ENCODE data around the gene RCVRN. TPM values are rescaled to one million over a fixed set of nuclear protein-coding genes. Genes with fewer than 3 reads are reported as not detected.

RCVRN gene
- total RNA-seq, 4 donors from 2014 or later = 0.88 TPM; not detected in 3

DNA sequence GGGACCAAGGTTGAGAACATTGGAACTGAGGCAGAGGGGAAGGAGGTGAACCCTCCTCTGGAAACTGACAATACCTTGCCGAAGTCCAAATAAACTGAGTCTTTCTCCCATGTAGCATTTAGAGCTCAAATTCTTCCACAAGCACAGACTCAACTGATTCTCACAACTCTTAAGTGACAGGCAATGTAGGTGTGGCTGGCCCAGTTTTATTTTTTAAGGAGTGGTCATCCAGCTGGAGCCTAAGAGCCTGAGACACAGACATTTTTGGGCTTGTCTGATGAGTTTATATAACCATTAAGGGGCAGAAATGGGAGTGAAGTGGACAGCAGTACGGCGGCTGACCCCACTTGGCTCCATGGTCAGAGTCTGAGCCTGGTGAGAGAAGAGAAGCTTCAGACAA, 10.8 kb downstream of the RCVRN start:
- no peaks in the 10 kb centered on the region for H3K4me1 ChIP-seq
- H3K9me3 ChIP-seq = no peaks in the 10 kb centered on the region
- no peaks in the 10 kb centered on the region for H3K27me3 ChIP-seq
- DNase-seq = no peak
- no peak overlapping the region for H3K27ac ChIP-seq
- intact Hi-C loops (cut with DNase I; ENCODE audit: low total_unique reads) = no loop called here
- TF ChIP-seq, protein P1, sequence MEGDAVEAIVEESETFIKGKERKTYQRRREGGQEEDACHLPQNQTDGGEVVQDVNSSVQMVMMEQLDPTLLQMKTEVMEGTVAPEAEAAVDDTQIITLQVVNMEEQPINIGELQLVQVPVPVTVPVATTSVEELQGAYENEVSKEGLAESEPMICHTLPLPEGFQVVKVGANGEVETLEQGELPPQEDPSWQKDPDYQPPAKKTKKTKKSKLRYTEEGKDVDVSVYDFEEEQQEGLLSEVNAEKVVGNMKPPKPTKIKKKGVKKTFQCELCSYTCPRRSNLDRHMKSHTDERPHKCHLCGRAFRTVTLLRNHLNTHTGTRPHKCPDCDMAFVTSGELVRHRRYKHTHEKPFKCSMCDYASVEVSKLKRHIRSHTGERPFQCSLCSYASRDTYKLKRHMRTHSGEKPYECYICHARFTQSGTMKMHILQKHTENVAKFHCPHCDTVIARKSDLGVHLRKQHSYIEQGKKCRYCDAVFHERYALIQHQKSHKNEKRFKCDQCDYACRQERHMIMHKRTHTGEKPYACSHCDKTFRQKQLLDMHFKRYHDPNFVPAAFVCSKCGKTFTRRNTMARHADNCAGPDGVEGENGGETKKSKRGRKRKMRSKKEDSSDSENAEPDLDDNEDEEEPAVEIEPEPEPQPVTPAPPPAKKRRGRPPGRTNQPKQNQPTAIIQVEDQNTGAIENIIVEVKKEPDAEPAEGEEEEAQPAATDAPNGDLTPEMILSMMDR (IDR thresholded peaks at IDR 0.05) = no peak
- TF ChIP-seq POLR2A (IDR thresholded peaks at IDR 0.05) = no peak
- H3K4me3 ChIP-seq = no peak overlapping the region
- no peaks in the 10 kb centered on the region for H3K36me3 ChIP-seq

DNA sequence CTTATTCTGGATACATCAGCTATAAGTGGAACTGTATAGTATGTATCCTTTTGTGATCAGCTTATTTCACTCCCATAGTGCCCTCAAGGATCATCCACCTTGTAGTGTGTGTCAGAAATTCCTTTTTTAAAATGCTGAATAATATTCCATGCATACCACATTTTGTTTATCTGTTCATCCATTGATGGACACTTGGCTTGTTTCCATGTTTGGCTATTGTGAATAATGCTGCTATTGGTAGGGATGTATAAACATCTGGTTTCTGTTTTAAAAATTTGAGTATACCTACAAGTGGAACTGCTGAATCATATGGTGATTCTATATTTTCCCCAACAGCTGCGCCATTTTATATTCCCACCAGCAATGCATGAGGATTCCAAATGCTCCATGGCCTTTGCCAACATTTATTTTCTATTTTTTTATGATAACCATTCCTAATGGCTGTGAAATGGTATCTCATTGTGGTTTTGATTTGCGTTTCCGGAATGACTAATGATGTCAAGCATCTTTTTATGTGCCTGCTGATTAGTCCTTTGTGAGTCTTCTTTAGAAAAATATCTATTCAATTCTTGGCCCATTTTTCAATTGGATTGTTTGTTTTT, 11.6 kb downstream of the RCVRN start:
- H3K27me3 ChIP-seq = no peaks in the 10 kb centered on the region
- intact Hi-C loops (cut with DNase I; ENCODE audit: low total_unique reads) = no loop called here
- H3K27ac ChIP-seq = no peak overlapping the region
- no peak overlapping the region for H3K4me3 ChIP-seq
- DNase-seq = no peak
- no peak for TF ChIP-seq POLR2A (IDR thresholded peaks at IDR 0.05)
- TF ChIP-seq, protein P1 (IDR thresholded peaks at IDR 0.05) = no peak
- no peaks in the 10 kb centered on the region for H3K36me3 ChIP-seq
- H3K9me3 ChIP-seq = no peaks in the 10 kb centered on the region
- H3K4me1 ChIP-seq = no peaks in the 10 kb centered on the region

DNA sequence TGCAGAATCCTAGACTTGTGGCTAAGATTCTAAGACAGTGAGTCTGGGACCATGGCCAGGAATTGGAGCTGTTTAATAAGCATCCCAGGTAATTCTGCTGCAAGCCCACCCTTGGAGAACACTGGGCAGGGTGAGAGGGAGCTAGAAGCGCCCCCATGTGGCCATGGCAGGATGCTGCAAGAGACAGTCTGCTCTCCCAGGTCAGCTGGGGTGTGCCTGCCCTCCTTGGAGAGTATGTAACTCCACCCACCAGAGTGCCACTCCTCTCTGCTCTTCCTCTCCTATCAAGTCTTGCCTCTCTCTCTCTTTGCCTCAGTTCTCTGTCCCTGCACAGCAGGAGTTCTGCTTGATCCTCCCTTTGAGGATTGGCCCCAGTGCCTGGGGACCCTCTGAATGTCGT, 14.9 kb downstream of the RCVRN start:
- no peak overlapping the region for H3K4me3 ChIP-seq
- H3K36me3 ChIP-seq = no peaks in the 10 kb centered on the region
- H3K9me3 ChIP-seq = no peaks in the 10 kb centered on the region
- no peak overlapping the region for H3K27ac ChIP-seq
- DNase-seq = no peak
- no peaks in the 10 kb centered on the region for H3K27me3 ChIP-seq
- intact Hi-C loops (cut with DNase I; ENCODE audit: low total_unique reads) = no loop called here
- H3K4me1 ChIP-seq = no peaks in the 10 kb centered on the region
- TF ChIP-seq POLR2A (IDR thresholded peaks at IDR 0.05) = no peak
- TF ChIP-seq, protein P1 (IDR thresholded peaks at IDR 0.05) = peak in 1 of 4 experiments; percentile 26

DNA sequence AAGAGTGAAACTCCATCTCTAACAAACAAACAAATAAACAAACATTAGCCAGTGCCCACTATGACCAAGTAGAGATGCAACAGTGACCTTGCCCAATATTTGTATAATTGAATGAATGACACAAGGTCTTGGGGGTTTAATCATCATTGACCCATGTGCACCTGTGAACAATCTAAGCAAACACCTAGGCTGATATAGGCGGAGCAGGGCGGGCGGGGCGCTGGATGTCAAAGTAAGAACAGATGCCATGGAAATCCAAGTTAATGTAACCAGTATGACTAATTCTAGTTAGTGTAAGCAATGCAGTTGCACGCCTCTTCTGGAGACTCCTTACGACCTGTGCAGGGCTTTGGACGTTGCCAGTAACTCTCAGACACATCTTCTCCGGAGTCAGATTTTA, 17.6 kb downstream of the RCVRN start:
- Histone ChIP-seq H3K9me3 (peaks cover 0 to 4% of the 10 kb centered on the region in 2 donors), H3K27me3 (no peaks in the 10 kb centered on the region), H3K36me3 (no peaks in the 10 kb centered on the region), H3K27ac (no peak overlapping the region), H3K4me3 (no peak overlapping the region), H3K4me1 (no peaks in the 10 kb centered on the region)
- TF ChIP-seq, protein P1 (IDR thresholded peaks at IDR 0.05) = no peak
- no peak for TF ChIP-seq POLR2A (IDR thresholded peaks at IDR 0.05)
- intact Hi-C loops (cut with DNase I; ENCODE audit: low total_unique reads) = no loop called here
- no peak for DNase-seq

DNA sequence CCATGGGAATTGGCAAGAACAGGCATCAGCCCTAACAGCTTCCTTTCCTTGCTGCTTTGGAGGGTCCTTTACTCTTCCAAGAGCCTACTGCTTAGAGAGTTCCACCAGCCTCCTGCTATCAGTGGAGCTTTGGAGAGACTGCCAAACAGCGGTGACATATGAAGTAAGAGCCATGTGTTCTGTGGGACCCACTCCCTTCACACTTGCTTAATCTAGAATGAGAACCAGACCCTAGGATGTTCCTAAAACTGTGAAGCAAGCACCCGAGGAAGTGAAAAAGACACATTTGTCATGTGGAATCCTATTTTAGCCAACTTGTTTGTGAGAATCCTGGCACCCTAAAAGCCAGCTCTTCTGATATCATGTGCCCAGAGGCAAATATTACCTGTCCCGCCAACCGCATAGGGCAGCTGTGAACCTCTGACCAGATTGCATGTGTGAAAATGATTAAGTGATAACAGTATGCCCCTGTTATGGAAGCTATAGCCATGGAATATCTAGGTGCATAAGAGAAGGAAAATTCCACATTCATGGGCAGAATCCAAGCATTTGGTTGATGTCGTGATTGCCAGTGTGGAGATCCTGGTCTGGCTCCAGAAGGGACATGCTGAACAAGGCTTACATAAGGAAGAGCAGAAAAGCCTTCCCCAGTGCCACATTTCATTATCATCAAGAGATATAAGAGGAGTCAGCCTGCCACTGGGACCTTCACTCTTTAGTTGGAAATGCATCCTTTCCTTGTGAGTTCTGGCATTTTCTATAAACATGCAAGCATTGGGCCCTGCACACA, 18.7 kb downstream of the RCVRN start:
- H3K27me3 ChIP-seq = no peaks in the 10 kb centered on the region
- TF ChIP-seq POLR2A (IDR thresholded peaks at IDR 0.05) = no peak
- TF ChIP-seq, protein P1 (IDR thresholded peaks at IDR 0.05) = no peak
- H3K36me3 ChIP-seq = no peaks in the 10 kb centered on the region
- no peaks in the 10 kb centered on the region for H3K4me1 ChIP-seq
- no peak for DNase-seq
- intact Hi-C loops (cut with DNase I; ENCODE audit: low total_unique reads) = no loop called here
- peaks cover 0 to 5% of the 10 kb centered on the region in 2 donors for H3K9me3 ChIP-seq
- no peak overlapping the region for H3K4me3 ChIP-seq
- H3K27ac ChIP-seq = no peak overlapping the region

Measured in uterus (tissue), 4 donors.